ENCODE data around the gene KRT80.

DNA sequence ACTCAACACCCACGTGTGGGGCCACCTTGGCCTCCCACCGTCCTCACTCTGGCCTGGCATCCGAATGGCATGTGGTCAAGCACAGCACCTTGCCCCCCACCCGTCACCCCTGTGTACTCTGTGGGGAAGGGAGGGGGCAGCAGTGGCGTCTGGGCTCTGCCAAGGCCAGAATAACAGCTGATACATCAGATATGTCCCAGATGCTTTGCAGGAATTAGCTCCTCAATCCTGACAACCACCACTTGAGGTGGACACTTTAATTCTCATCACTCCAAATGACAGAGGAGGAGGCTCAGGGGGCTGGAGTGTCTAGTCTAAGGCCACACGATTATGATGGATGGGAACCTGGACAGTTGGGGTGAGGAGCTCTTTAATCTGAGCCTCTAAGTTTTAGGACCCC, 1.7 kb upstream of the KRT80 start:
- TF ChIP-seq, protein P1, sequence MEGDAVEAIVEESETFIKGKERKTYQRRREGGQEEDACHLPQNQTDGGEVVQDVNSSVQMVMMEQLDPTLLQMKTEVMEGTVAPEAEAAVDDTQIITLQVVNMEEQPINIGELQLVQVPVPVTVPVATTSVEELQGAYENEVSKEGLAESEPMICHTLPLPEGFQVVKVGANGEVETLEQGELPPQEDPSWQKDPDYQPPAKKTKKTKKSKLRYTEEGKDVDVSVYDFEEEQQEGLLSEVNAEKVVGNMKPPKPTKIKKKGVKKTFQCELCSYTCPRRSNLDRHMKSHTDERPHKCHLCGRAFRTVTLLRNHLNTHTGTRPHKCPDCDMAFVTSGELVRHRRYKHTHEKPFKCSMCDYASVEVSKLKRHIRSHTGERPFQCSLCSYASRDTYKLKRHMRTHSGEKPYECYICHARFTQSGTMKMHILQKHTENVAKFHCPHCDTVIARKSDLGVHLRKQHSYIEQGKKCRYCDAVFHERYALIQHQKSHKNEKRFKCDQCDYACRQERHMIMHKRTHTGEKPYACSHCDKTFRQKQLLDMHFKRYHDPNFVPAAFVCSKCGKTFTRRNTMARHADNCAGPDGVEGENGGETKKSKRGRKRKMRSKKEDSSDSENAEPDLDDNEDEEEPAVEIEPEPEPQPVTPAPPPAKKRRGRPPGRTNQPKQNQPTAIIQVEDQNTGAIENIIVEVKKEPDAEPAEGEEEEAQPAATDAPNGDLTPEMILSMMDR (optimal IDR thresholded peaks at IDR 0.05 in 1 of 3, IDR thresholded peaks at IDR 0.05 in 1 of 3, conservative IDR thresholded peaks at IDR 0.05 in 1 of 3; ENCODE audit: extremely low read depth in 1 of 3, insufficient read depth in 2 of 3, low read length in 3 of 3) = no peak
- no peak for TF ChIP-seq EZH2 (IDR thresholded peaks at IDR 0.05; ENCODE audit: low read length)
